AG04449 (cell line): Measurements from ENCODE around the gene BNC1.

ENCODE experiments used
- CTCF ChIA-PET: fragments of 350-600 bp; formaldehyde crosslinking; extraction: SDS; loops from one replicate; lab custom pipeline; 2021; ENCODE audit warnings: antibody characterized with exemption; lab: Yijun Ruan, JAX
- POLR2A ChIA-PET: fragments of 400-600, 350-600 bp; formaldehyde crosslinking; extraction: SDS; loops from one replicate; lab custom pipeline; 2020; ENCODE audit warnings: antibody characterized with exemption, inconsistent platforms; lab: Yijun Ruan, JAX
- DNase-seq: peaks from one replicate; pipeline ENCODE4 v3.0.0-alpha.2; 2010; ENCODE audit warnings: low read depth, low spot score
- H3K4me3 ChIP-seq: 2 replicates; pipeline ENCODE4 v1.5.1; 2011; ENCODE audit warnings: low read depth, mild to moderate bottlenecking, control low read depth, low read length
- CTCF ChIP-seq: IDR thresholded peaks from one replicate; pipeline ENCODE4 v1.5.1; 2011; ENCODE audit warnings: mild to moderate bottlenecking, moderate library complexity, low read length, control low read depth, inconsistent platforms; ENCODE audit not compliant: insufficient read depth; ENCODE audit errors: missing control alignments

BNC1 gene

DNA sequence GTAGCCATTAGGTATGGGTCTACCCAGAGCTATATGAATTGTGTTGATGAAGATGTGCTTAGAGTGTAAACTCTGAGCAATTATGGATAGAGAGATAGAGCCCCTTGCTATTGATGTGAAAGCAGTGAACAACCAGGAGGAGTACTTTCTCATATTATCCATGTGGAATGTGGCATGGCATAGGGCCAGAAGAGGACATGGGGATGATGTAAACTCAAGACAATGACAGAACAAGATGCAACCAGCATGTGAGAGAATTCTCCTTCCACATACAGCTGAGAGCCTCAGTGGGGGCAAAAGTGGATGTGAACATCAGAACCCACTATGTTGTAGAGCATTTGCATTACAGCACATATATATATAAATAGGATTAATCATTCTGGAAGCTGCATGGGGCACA, 36.4 kb upstream of the BNC1 start:
- ChIA-PET POLR2A (no interaction called here), CTCF (interaction anchor here (1.2 kb wide), 1 partner anchor 126 kb away, joined by 3 read pairs; no protein-coding TSS in a partner anchor)
- TF ChIP-seq CTCF: no peak
- no peak overlapping the region for H3K4me3 ChIP-seq
- DNase-seq: no peak

- TF ChIP-seq CTCF: no peak
- no peak overlapping the region for H3K4me3 ChIP-seq
- POLR2A ChIA-PET: no interaction called here
- CTCF ChIA-PET: interaction anchor here (1.2 kb wide), 1 partner anchor 126 kb away, joined by 3 read pairs; no protein-coding TSS in a partner anchor
- DNase-seq: no peak
Observed at GRCh38 chr15:83320404-83320803, 35.9 kb upstream of the BNC1 start.

DNA sequence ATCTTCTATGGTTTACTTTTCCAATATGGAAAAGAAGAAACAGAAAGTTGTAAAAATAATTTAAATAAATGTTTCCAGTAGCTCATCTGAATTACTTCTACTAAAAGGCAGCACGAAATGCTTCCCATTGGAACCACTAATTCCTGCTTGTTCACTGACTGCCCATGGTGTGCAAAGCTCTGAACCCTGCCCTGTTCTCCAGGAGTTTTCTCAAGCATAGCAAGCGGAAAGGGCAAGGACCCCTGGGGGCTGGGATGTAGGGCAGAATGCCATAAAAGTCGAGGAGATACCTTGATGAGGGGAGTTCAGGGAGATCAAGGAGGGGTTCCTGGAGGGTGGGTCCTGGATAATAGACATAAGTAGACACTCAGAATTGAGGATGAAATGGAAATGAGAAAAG, 35.3 kb upstream of the BNC1 start:
- no peak overlapping the region for H3K4me3 ChIP-seq
- ChIA-PET POLR2A (no interaction called here), CTCF (interaction anchor here (1.2 kb wide), 1 partner anchor 127 kb away, joined by 3 read pairs; no protein-coding TSS in a partner anchor)
- TF ChIP-seq CTCF: no peak
- no peak for DNase-seq

DNA sequence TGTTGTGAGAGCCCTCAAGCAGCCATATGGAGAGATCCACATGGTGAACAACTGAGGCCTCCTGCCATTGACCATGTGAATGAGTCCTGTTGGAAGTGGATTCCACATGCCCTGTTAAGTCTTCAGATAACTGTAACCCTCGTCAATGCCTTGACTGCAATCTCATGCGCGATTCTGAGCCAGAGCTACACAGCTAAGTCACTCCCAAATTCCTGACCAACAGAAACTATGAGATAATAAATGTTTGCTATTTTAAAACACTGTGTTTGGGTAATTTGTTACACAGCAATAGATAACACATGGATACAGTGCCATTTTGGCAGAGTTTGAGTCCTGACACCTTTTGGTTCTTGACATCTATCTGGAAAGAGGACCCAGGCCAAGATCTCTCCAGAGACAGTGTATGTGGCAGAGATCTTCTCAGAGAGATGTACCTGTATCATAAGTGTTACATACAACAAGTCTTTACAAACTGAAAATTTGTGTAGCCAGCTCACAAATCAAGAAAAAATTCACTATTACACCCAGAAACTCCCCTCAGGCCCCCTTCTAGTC, 34.5 kb upstream of the BNC1 start:
- CTCF ChIA-PET: no interaction called here
- H3K4me3 ChIP-seq: no peak overlapping the region
- no peak for DNase-seq
- TF ChIP-seq CTCF: no peak
- POLR2A ChIA-PET: no interaction called here

DNA sequence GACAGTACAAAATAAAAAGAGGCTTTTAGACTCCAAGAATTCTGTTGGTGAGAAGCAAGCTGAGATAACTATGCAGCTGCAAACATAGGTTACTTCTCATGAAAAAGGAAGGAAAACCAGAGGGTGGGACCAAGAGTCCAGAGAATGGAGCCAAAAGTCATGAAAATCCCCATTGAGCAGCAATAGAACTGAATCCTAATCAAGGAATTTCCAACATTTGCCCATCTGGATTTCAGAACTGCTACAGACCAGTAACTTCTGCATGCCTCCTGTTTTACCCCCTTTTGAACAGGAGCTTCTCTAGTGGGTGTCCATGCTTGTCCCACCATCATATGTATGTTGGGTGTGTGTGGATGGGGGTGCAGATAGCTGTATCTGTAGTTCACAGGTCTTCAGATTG, 33.6 kb upstream of the BNC1 start:
- no peak for TF ChIP-seq CTCF
- ChIA-PET CTCF (interaction anchor here (1.3 kb wide), 1 partner anchor 12 kb away, joined by 4 read pairs; no protein-coding TSS in a partner anchor), POLR2A (interaction anchor here (0.5 kb wide), 1 partner anchor 33 kb away, joined by 4 read pairs; no protein-coding TSS in a partner anchor)
- H3K4me3 ChIP-seq: no peak overlapping the region
- DNase-seq: no peak

DNA sequence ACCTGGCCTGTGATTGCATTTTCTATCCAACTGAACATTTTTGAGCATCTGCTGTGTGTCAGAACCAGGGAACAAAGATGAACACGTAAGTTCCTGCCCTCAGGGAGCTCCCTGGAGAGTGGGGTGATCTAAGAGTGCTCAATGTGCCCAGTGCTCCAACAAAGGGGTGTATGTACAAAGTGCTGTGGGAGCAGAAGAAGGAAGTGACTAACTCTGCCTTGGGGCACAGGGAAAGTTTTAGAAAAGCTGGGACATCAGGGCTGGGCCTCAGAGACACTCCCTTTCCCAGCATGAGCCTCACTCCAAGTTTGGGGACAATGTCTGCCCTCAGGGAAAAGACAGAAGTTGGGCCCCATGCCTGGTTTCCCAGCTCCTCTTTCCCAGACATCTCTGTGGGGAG, 27.6 kb upstream of the BNC1 start:
- no peak for TF ChIP-seq CTCF
- ChIA-PET POLR2A (no interaction called here), CTCF (interaction anchor here (1.1 kb wide), 1 partner anchor 10 kb away, joined by 3 read pairs; no protein-coding TSS in a partner anchor)
- H3K4me3 ChIP-seq: no peak overlapping the region
- DNase-seq: no peak
